WTC11 (cell line): Measurements from ENCODE around the gene TIMM21. TPM values are rescaled to one million over a fixed set of nuclear protein-coding genes. Genes with fewer than 3 reads are reported as not detected.

Source experiments
- ATAC-seq: fragments of 200-7000 bp; cut with Tn5 transposase; 2 replicates; pipeline ENCODE4 v1.10.0; 2021; ENCODE audit warnings: mild to moderate bottlenecking, moderate library complexity
- CTCF ChIA-PET: fragments of 300-600 bp; sonication (Branson Sonifier 250); formaldehyde crosslinking; loops from one replicate; lab custom pipeline; 2021; ENCODE audit warnings: antibody characterized with exemption; lab: Charles Lee
- POLR2A ChIA-PET: fragments of 350-600 bp; sonication (Branson Sonifier 250); formaldehyde crosslinking; loops from one replicate; lab custom pipeline; 2021; ENCODE audit warnings: antibody characterized with exemption; lab: Charles Lee
- DNase-seq: peaks from one replicate; pipeline ENCODE4 v3.0.0; 2021; ENCODE audit warnings: low spot score
- H3K27ac Mint-ChIP-seq: 2 replicates; pipeline ENCODE4 v1.8.0; 2021; ENCODE audit warnings: mixed read lengths
- H3K27me3 Mint-ChIP-seq: 2 replicates; pipeline ENCODE4 v1.8.0; 2021; ENCODE audit warnings: low read depth, mild to moderate bottlenecking, moderate library complexity, mixed read lengths
- H3K36me3 Mint-ChIP-seq: 2 replicates; pipeline ENCODE4 v1.8.0; 2021; ENCODE audit warnings: mixed read lengths
- H3K4me1 Mint-ChIP-seq: 2 replicates; pipeline ENCODE4 v1.8.0; 2022; ENCODE audit warnings: mixed read lengths
- H3K4me3 Mint-ChIP-seq: 2 replicates; pipeline ENCODE4 v1.8.0; 2021; ENCODE audit warnings: mild to moderate bottlenecking, moderate library complexity, mixed read lengths
- H3K9me3 Mint-ChIP-seq: 2 replicates; pipeline ENCODE4 v1.8.0; 2021; ENCODE audit warnings: mixed read lengths
- CBFB ChIP-seq: sonication (generic); formaldehyde crosslinking; IDR thresholded peaks from 2 replicates; pipeline ENCODE4 v1.8.1; 2022; ENCODE audit warnings: mild to moderate bottlenecking, low read depth, missing genetic modification reagents
- CREB1 ChIP-seq: sonication (generic); formaldehyde crosslinking; IDR thresholded peaks from 2 replicates; pipeline ENCODE4 v1.8.0; 2023; ENCODE audit warnings: mild to moderate bottlenecking, missing genetic modification reagents
- ELF4 ChIP-seq: sonication (generic); formaldehyde crosslinking; IDR thresholded peaks from 2 replicates; pipeline ENCODE4 v1.8.1; 2022; ENCODE audit warnings: low read depth, mild to moderate bottlenecking, moderate library complexity, missing genetic modification reagents
- EMX1 ChIP-seq: fragments of 250-450 bp; sonication (Bioruptor Pico); IDR thresholded peaks from 2 replicates; pipeline ENCODE4 v1.8.0; 2021; ENCODE audit warnings: mild to moderate bottlenecking
- ETV6 ChIP-seq: sonication (generic); formaldehyde crosslinking; IDR thresholded peaks from 2 replicates; pipeline ENCODE4 v1.8.1; 2022; ENCODE audit warnings: mild to moderate bottlenecking, missing genetic modification reagents
- FOXP1 ChIP-seq: sonication (generic); formaldehyde crosslinking; IDR thresholded peaks from 2 replicates; pipeline ENCODE4 v1.8.0; 2022; ENCODE audit warnings: missing genetic modification reagents, mild to moderate bottlenecking, moderate library complexity, borderline replicate concordance
- IRF2 ChIP-seq: sonication (generic); formaldehyde crosslinking; IDR thresholded peaks from 2 replicates; pipeline ENCODE4 v1.8.0; 2022; ENCODE audit warnings: low read depth, missing genetic modification reagents, borderline replicate concordance
- JUN ChIP-seq: sonication (generic); formaldehyde crosslinking; IDR thresholded peaks from 2 replicates; pipeline ENCODE4 v1.8.0; 2023; ENCODE audit warnings: mild to moderate bottlenecking, missing genetic modification reagents
- NFYB ChIP-seq: sonication (generic); formaldehyde crosslinking; conservative IDR thresholded peaks from 2 replicates; pipeline ENCODE4 v1.8.0; 2022; ENCODE audit warnings: low read depth, missing genetic modification reagents
- SMAD3 ChIP-seq: sonication (generic); formaldehyde crosslinking; IDR thresholded peaks from 2 replicates; pipeline ENCODE4 v1.8.0; 2022; ENCODE audit warnings: missing genetic modification reagents, mild to moderate bottlenecking, borderline replicate concordance
- SOX15 ChIP-seq: fragments of 250-450 bp; sonication (Bioruptor Pico); IDR thresholded peaks from 2 replicates; pipeline ENCODE4 v1.9.0; 2021; ENCODE audit warnings: mild to moderate bottlenecking
- TCF7 ChIP-seq: sonication (generic); formaldehyde crosslinking; IDR thresholded peaks from 2 replicates; pipeline ENCODE4 v1.8.0; 2022; ENCODE audit warnings: mild to moderate bottlenecking, low read depth, missing genetic modification reagents, moderate library complexity
- ZNF138 ChIP-seq: sonication (generic); formaldehyde crosslinking; conservative IDR thresholded peaks from 2 replicates; pipeline ENCODE4 v1.8.1; 2022; ENCODE audit warnings: mild to moderate bottlenecking, moderate library complexity, missing genetic modification reagents
- ZNF232 ChIP-seq: sonication (generic); formaldehyde crosslinking; IDR thresholded peaks from 2 replicates; pipeline ENCODE4 v1.8.0; 2022; ENCODE audit warnings: mild to moderate bottlenecking, missing genetic modification reagents
- total RNA-seq: library from RNA; stranded (reverse); gene quantifications from 3 replicates; pipeline ENCODE4 v1.2.3, GENCODE V29; 2021
- TF ChIP-seq, protein P1 (sequence below): sonication (generic); formaldehyde crosslinking; IDR thresholded peaks from 2 replicates; pipeline ENCODE4 v1.8.0; 2023; ENCODE audit warnings: missing genetic modification reagents
- TF ChIP-seq, protein P2 (sequence below): sonication (generic); formaldehyde crosslinking; IDR thresholded peaks from 2 replicates; pipeline ENCODE4 v1.8.1; 2022; ENCODE audit warnings: mild to moderate bottlenecking, moderate library complexity, missing genetic modification reagents
- TF ChIP-seq, protein P3 (sequence below): sonication (generic); formaldehyde crosslinking; IDR thresholded peaks from 2 replicates; pipeline ENCODE4 v1.8.1; 2022; ENCODE audit warnings: low read depth, mild to moderate bottlenecking, moderate library complexity, missing genetic modification reagents, borderline replicate concordance
- TF ChIP-seq, protein P4 (sequence below): sonication (generic); formaldehyde crosslinking; IDR thresholded peaks from 2 replicates; pipeline ENCODE4 v1.8.1; 2023; ENCODE audit warnings: mild to moderate bottlenecking, moderate library complexity, missing genetic modification reagents
- TF ChIP-seq, protein P5 (sequence below): sonication (generic); formaldehyde crosslinking; conservative IDR thresholded peaks from 2 replicates; pipeline ENCODE4 v1.8.1; 2023; ENCODE audit warnings: mild to moderate bottlenecking, low read depth, missing genetic modification reagents, moderate library complexity
- TF ChIP-seq, protein P6 (sequence below): fragments of 250-450 bp; sonication (Bioruptor Pico); IDR thresholded peaks from 2 replicates; pipeline ENCODE4 v1.9.0; 2021; ENCODE audit warnings: moderate library complexity, mild to moderate bottlenecking, inconsistent platforms, borderline replicate concordance
- TF ChIP-seq, protein P7 (sequence below): sonication (generic); formaldehyde crosslinking; IDR thresholded peaks from 2 replicates; pipeline ENCODE4 v1.8.0; 2022; ENCODE audit warnings: mild to moderate bottlenecking, missing genetic modification reagents
- TF ChIP-seq, protein P8 (sequence below): fragments of 250-450 bp; sonication (Bioruptor Pico); conservative IDR thresholded peaks from 2 replicates; pipeline ENCODE4 v1.9.0; 2021; ENCODE audit warnings: mild to moderate bottlenecking

Gene TIMM21
- total RNA-seq, 1 experiment from 2014 or later: 47.7 TPM

DNA sequence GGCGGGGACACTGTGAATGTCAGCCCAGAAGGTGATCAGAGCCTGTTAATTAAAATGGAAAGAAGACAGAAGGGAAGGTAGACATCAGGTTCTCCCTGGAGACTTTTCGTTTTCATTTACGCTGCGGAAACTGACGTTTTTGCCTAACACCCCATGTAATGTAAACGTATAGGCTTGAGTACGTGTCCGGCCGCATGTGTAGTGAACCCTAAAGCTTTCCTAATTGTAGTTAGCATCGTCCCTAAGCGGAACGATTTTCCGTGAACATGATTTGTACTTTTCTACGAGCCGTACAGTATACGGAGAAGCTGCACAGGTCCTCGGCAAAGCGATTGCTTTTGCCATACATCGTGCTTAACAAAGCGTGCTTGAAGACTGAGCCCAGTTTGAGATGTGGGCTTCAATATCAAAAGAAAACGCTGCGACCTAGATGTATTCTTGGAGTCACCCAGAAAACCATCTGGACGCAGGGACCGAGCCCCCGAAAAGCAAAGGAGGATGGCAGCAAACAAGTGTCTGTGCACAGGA is 284 bp downstream of the TIMM21 start:
- ChIA-PET POLR2A (no interaction called here), CTCF (no interaction called here)
- H3K27ac Mint-ChIP-seq: peak overlapping the region; percentile 89
- no peaks in the 10 kb centered on the region for H3K9me3 Mint-ChIP-seq
- H3K4me1 Mint-ChIP-seq: peaks cover 26% of the 10 kb centered on the region
- H3K4me3 Mint-ChIP-seq: peak overlapping the region; percentile 98
- no peak for TF ChIP-seq ZNF138 (CRISPR knock-in tag)
- TF ChIP-seq, protein P1, sequence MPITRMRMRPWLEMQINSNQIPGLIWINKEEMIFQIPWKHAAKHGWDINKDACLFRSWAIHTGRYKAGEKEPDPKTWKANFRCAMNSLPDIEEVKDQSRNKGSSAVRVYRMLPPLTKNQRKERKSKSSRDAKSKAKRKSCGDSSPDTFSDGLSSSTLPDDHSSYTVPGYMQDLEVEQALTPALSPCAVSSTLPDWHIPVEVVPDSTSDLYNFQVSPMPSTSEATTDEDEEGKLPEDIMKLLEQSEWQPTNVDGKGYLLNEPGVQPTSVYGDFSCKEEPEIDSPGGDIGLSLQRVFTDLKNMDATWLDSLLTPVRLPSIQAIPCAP: no peak
- TF ChIP-seq ETV6 (CRISPR knock-in tag): no peak
- no peak for TF ChIP-seq IRF2 (CRISPR knock-in tag)
- peaks cover 16% of the 10 kb centered on the region for H3K27me3 Mint-ChIP-seq
- peaks cover 7% of the 10 kb centered on the region for H3K36me3 Mint-ChIP-seq
- no peak for DNase-seq
- ATAC-seq: no peak

DNA sequence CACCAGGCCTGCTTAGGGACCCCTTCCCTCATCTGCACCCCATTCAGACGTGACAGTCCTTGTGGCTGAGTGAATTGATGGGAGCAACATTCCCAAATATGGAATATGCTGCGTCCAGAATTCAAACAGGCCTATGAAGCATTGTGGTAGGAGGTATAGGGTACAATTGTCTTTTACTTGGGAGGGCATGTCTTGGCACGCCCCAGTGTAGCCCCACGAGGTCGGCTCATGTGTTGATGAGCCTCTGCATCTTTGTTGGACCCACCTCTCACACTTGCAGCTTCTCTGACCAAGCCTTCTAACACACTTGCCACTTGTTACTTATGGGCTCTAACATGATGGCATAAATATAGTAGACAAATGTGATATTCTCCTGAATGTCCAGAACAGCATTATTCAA is 1.6 kb downstream of the TIMM21 start:
- peaks cover 16% of the 10 kb centered on the region for H3K27me3 Mint-ChIP-seq
- H3K27ac Mint-ChIP-seq: peak overlapping the region; percentile 65; the same call in 1 of the 2 replicates
- POLR2A ChIA-PET: no interaction called here
- TF ChIP-seq CBFB (CRISPR knock-in tag) (no peak), FOXP1 (CRISPR knock-in tag) (no peak), ZNF232 (CRISPR knock-in tag) (no peak), JUN (CRISPR knock-in tag) (no peak), EMX1 (CRISPR knock-in tag) (no peak), NFYB (CRISPR knock-in tag) (no peak), ELF4 (CRISPR knock-in tag) (no peak), TCF7 (CRISPR knock-in tag) (no peak), SMAD3 (no peak), CREB1 (CRISPR knock-in tag) (no peak), SOX15 (CRISPR knock-in tag) (no peak)
- TF ChIP-seq, protein P2, sequence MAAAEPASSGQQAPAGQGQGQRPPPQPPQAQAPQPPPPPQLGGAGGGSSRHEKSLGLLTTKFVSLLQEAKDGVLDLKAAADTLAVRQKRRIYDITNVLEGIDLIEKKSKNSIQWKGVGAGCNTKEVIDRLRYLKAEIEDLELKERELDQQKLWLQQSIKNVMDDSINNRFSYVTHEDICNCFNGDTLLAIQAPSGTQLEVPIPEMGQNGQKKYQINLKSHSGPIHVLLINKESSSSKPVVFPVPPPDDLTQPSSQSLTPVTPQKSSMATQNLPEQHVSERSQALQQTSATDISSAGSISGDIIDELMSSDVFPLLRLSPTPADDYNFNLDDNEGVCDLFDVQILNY: no peak
- TF ChIP-seq, protein P3, sequence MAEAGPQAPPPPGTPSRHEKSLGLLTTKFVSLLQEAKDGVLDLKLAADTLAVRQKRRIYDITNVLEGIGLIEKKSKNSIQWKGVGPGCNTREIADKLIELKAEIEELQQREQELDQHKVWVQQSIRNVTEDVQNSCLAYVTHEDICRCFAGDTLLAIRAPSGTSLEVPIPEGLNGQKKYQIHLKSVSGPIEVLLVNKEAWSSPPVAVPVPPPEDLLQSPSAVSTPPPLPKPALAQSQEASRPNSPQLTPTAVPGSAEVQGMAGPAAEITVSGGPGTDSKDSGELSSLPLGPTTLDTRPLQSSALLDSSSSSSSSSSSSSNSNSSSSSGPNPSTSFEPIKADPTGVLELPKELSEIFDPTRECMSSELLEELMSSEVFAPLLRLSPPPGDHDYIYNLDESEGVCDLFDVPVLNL: no peak
- TF ChIP-seq, protein P4, sequence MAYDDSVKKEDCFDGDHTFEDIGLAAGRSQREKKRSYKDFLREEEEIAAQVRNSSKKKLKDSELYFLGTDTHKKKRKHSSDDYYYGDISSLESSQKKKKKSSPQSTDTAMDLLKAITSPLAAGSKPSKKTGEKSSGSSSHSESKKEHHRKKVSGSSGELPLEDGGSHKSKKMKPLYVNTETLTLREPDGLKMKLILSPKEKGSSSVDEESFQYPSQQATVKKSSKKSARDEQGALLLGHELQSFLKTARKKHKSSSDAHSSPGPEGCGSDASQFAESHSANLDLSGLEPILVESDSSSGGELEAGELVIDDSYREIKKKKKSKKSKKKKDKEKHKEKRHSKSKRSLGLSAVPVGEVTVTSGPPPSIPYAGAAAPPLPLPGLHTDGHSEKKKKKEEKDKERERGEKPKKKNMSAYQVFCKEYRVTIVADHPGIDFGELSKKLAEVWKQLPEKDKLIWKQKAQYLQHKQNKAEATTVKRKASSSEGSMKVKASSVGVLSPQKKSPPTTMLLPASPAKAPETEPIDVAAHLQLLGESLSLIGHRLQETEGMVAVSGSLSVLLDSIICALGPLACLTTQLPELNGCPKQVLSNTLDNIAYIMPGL (CRISPR knock-in tag): no peak
- TF ChIP-seq, protein P5, sequence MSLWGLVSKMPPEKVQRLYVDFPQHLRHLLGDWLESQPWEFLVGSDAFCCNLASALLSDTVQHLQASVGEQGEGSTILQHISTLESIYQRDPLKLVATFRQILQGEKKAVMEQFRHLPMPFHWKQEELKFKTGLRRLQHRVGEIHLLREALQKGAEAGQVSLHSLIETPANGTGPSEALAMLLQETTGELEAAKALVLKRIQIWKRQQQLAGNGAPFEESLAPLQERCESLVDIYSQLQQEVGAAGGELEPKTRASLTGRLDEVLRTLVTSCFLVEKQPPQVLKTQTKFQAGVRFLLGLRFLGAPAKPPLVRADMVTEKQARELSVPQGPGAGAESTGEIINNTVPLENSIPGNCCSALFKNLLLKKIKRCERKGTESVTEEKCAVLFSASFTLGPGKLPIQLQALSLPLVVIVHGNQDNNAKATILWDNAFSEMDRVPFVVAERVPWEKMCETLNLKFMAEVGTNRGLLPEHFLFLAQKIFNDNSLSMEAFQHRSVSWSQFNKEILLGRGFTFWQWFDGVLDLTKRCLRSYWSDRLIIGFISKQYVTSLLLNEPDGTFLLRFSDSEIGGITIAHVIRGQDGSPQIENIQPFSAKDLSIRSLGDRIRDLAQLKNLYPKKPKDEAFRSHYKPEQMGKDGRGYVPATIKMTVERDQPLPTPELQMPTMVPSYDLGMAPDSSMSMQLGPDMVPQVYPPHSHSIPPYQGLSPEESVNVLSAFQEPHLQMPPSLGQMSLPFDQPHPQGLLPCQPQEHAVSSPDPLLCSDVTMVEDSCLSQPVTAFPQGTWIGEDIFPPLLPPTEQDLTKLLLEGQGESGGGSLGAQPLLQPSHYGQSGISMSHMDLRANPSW (CRISPR knock-in tag): no peak
- TF ChIP-seq, protein P6, sequence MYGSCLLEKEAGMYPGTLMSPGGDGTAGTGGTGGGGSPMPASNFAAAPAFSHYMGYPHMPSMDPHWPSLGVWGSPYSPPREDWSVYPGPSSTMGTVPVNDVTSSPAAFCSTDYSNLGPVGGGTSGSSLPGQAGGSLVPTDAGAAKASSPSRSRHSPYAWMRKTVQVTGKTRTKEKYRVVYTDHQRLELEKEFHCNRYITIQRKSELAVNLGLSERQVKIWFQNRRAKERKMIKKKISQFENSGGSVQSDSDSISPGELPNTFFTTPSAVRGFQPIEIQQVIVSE (CRISPR knock-in tag): no peak
- TF ChIP-seq, protein P7, sequence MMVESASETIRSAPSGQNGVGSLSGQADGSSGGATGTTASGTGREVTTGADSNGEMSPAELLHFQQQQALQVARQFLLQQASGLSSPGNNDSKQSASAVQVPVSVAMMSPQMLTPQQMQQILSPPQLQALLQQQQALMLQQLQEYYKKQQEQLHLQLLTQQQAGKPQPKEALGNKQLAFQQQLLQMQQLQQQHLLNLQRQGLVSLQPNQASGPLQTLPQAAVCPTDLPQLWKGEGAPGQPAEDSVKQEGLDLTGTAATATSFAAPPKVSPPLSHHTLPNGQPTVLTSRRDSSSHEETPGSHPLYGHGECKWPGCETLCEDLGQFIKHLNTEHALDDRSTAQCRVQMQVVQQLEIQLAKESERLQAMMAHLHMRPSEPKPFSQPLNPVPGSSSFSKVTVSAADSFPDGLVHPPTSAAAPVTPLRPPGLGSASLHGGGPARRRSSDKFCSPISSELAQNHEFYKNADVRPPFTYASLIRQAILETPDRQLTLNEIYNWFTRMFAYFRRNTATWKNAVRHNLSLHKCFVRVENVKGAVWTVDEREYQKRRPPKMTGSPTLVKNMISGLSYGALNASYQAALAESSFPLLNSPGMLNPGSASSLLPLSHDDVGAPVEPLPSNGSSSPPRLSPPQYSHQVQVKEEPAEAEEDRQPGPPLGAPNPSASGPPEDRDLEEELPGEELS: no peak
- TF ChIP-seq, protein P8, sequence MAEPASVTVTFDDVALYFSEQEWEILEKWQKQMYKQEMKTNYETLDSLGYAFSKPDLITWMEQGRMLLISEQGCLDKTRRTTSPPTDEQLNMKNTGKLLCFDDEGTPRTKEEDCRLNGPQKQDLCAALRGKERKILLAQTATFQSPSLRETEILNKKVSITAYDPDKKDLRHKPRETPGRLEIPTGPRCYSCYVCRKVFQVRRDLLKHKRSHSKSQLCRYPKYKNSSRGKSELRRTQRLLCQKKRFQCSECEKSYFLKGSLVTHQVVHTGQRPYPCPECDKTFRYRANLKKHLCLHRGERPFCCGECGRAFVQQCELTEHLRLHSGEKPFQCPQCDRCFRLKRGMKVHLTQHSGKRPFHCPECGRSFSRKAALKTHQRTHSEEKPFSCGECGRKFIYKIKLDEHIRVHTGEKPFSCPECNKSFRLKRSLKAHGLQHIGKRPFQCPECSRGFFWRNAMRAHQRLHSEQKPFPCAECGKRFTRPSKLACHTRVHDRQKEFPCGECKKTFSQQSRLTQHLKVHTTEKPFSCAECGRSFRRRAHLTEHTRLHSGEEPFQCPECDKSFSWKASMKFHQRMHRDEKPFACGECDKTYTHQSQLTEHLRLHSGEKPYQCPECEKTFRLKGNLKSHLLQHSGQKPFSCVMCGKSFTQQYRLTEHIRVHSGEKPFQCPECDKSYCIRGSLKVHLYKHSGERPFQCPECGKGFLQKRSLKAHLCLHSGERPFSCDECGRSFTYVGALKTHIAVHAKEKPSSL (CRISPR knock-in tag): no peak
- TF ChIP-seq, all 79 proteins: peak for 0
- peaks cover 10% of the 10 kb centered on the region for H3K36me3 Mint-ChIP-seq
- H3K9me3 Mint-ChIP-seq: no peaks in the 10 kb centered on the region
- DNase-seq (no peak), ATAC-seq (no peak)
- CTCF ChIA-PET: no interaction called here
- peak overlapping the region; percentile 98 for H3K4me3 Mint-ChIP-seq
- peaks cover 29% of the 10 kb centered on the region for H3K4me1 Mint-ChIP-seq
